Astrocyte (in vitro differentiated cells and primary cell): ENCODE results near the gene HNRNPM. TPM values are rescaled to one million over a fixed set of nuclear protein-coding genes. Genes with fewer than 3 reads are reported as not detected.

ENCODE experiments used
- DNase-seq: peaks from one replicate; pipeline ENCODE4 v3.0.0-alpha.2; 2010; ENCODE audit warnings: low read depth
- FAIRE-seq: peaks from 2 replicates; lab custom pipeline; 2011; peaks lifted over from hg19 to GRCh38; lab: Jason Lieb, UNC
- H2AFZ ChIP-seq: 2 replicates; pipeline ENCODE4 v1.6.0; 2012; ENCODE audit warnings: low read depth, low read length, inconsistent platforms
- H3K27ac ChIP-seq: 2 replicates; pipeline ENCODE4 v1.5.1; 2011; ENCODE audit warnings: low read depth, low read length, inconsistent platforms
- H3K27me3 ChIP-seq: 2 replicates; pipeline ENCODE4 v1.6.0; 2011; ENCODE audit warnings: low read length, inconsistent platforms; ENCODE audit not compliant: insufficient read depth
- H3K36me3 ChIP-seq: 2 replicates; pipeline ENCODE4 v1.5.1; 2011; ENCODE audit warnings: low read length, inconsistent platforms; ENCODE audit not compliant: insufficient read depth
- H3K4me1 ChIP-seq: 2 replicates; pipeline ENCODE4 v1.5.1; 2011; ENCODE audit warnings: low read length, inconsistent platforms; ENCODE audit not compliant: insufficient read depth
- H3K4me2 ChIP-seq: 2 replicates; pipeline ENCODE4 v1.6.0; 2012; ENCODE audit warnings: low read length, inconsistent platforms
- H3K4me3 ChIP-seq: 2 replicates; pipeline ENCODE4 v1.5.1; 2011; ENCODE audit warnings: low read depth, mild to moderate bottlenecking, low read length, inconsistent platforms; ENCODE audit not compliant: insufficient read depth
- H3K79me2 ChIP-seq: 2 replicates; pipeline ENCODE4 v1.6.0; 2012; ENCODE audit warnings: mild to moderate bottlenecking, low read length, inconsistent platforms; ENCODE audit not compliant: insufficient read depth
- H3K9ac ChIP-seq: 2 replicates; pipeline ENCODE4 v1.6.0; 2012; ENCODE audit warnings: mild to moderate bottlenecking, low read length, inconsistent platforms
- H3K9me3 ChIP-seq: 2 replicates; pipeline ENCODE4 v1.5.1; 2012; ENCODE audit warnings: low read depth, mild to moderate bottlenecking, low read length, inconsistent platforms; ENCODE audit not compliant: insufficient read depth
- H4K20me1 ChIP-seq: 2 replicates; pipeline ENCODE4 v1.6.0; 2012; ENCODE audit warnings: low read length, inconsistent platforms; ENCODE audit not compliant: insufficient read depth
- H3K27ac Mint-ChIP-seq: one replicate; pipeline ENCODE4 v1.8.0; 2021; ENCODE audit warnings: mild to moderate bottlenecking, mixed read lengths; ENCODE audit not compliant: unreplicated experiment
- H3K27me3 Mint-ChIP-seq: one replicate; pipeline ENCODE4 v1.8.0; 2021; ENCODE audit warnings: low read depth, mixed read lengths; ENCODE audit not compliant: unreplicated experiment
- H3K36me3 Mint-ChIP-seq: one replicate; pipeline ENCODE4 v1.8.0; 2021; ENCODE audit warnings: low read depth, mixed read lengths; ENCODE audit not compliant: unreplicated experiment
- H3K4me1 Mint-ChIP-seq: one replicate; pipeline ENCODE4 v1.8.0; 2021; ENCODE audit warnings: low read depth, mixed read lengths; ENCODE audit not compliant: unreplicated experiment
- H3K4me3 Mint-ChIP-seq: one replicate; pipeline ENCODE4 v1.8.0; 2021; ENCODE audit warnings: mild to moderate bottlenecking, moderate library complexity, mixed read lengths; ENCODE audit not compliant: unreplicated experiment
- H3K9me3 Mint-ChIP-seq: one replicate; pipeline ENCODE4 v1.8.0; 2021; ENCODE audit warnings: mild to moderate bottlenecking, mixed read lengths; ENCODE audit not compliant: unreplicated experiment
- EZH2 ChIP-seq: IDR thresholded peaks from 2 replicates; pipeline ENCODE4 v1.6.1; 2012; ENCODE audit warnings: mild to moderate bottlenecking, low read length, inconsistent platforms; ENCODE audit not compliant: insufficient read depth
- total RNA-seq: library from RNA; stranded (reverse); gene quantifications from 2 replicates; pipeline ENCODE4 v1.2.1, GENCODE V29; 2021
- TF ChIP-seq, protein P1 (sequence below): IDR thresholded peaks from 2 replicates; pipeline ENCODE4 v1.5.1; 2011; ENCODE audit warnings: low read depth, mild to moderate bottlenecking, inconsistent platforms, low read length, moderate library complexity; ENCODE audit not compliant: insufficient read depth

The HNRNPM gene
- total RNA-seq, 1 donor from 2014 or later, result 172 TPM

DNA sequence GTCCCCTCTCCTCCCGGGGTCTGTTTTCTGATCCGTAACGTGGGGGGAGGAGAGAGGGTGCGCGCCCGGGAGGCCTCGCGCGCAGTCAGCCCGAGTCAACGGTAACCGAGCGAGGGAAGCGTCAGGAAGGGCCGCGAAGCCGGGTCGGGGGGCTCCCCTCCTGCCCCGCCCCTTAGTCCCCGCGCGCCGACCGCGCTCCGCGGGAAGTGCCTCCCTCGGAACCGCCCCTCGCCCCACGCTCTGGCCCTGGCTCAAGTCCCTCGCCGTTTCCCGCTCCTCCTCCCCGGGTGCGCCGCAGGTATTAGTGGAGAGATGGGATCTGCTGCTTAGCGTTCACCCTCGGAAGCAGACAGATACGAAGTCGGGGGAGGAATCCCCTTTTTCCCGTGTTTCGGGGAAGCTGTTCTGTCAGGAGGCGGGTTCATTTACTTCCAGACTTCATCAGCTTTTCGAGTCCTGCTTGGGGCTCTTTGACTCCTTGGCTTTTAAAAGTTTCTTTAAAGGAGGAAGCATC lies 770 bp downstream of the HNRNPM start:
- H2AFZ ChIP-seq, result no peak overlapping the region
- FAIRE-seq, result no peak
- peaks cover 56% of the 10 kb centered on the region for H3K79me2 ChIP-seq
- H3K4me1 ChIP-seq, result peaks cover 6% of the 10 kb centered on the region
- H3K9ac ChIP-seq, result peak overlapping the region; percentile 99
- Mint-ChIP-seq H3K9me3 (no peaks in the 10 kb centered on the region), H3K36me3 (peaks cover 3% of the 10 kb centered on the region), H3K27ac (peak overlapping the region; percentile 95), H3K27me3 (no peaks in the 10 kb centered on the region), H3K4me1 (peaks cover 28% of the 10 kb centered on the region), H3K4me3 (peak overlapping the region; percentile 88)
- no peak for DNase-seq
- H4K20me1 ChIP-seq, result peaks cover 47% of the 10 kb centered on the region
- H3K4me3 ChIP-seq, result peak overlapping the region; percentile 72
- H3K4me2 ChIP-seq, result peak overlapping the region; percentile 98
- no peaks in the 10 kb centered on the region for H3K27me3 ChIP-seq
- no peaks in the 10 kb centered on the region for H3K9me3 ChIP-seq
- peaks cover 6% of the 10 kb centered on the region for H3K36me3 ChIP-seq
- H3K27ac ChIP-seq, result peak overlapping the region; percentile 95
- TF ChIP-seq, protein P1, sequence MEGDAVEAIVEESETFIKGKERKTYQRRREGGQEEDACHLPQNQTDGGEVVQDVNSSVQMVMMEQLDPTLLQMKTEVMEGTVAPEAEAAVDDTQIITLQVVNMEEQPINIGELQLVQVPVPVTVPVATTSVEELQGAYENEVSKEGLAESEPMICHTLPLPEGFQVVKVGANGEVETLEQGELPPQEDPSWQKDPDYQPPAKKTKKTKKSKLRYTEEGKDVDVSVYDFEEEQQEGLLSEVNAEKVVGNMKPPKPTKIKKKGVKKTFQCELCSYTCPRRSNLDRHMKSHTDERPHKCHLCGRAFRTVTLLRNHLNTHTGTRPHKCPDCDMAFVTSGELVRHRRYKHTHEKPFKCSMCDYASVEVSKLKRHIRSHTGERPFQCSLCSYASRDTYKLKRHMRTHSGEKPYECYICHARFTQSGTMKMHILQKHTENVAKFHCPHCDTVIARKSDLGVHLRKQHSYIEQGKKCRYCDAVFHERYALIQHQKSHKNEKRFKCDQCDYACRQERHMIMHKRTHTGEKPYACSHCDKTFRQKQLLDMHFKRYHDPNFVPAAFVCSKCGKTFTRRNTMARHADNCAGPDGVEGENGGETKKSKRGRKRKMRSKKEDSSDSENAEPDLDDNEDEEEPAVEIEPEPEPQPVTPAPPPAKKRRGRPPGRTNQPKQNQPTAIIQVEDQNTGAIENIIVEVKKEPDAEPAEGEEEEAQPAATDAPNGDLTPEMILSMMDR, result no peak
- TF ChIP-seq EZH2, result no peak

DNA sequence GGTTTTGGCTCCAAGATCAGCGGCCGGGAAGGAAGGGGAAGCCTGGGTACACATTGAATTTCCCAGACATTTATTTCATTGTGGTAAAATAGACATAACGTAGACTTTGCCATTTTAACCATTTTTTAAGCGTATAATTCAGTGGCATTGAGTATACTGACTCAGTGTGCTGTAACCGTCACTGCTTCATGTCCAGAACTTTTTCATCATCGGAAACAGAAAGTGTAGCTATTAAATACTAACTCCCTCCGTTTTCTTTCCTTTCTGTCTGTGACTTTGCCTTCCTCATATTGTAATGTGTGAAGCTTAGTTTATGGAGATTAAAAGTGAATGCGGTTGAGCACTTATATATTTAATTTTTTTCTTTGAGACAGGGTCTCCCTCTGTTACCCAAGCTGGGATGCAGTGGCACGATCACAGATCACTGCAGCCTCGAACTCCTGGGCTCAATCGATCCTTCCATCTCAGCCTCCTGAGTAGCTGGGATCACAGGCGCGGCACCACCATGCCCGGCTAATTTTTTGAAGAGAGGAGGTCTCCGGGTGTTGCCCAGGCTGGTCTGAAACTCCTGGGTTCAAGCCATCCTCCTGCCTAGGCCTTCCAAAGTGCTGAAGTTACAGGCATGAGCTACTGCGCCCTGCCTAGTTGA lies 1.4 kb downstream of the HNRNPM start:
- Mint-ChIP-seq H3K27ac (peak overlapping the region; percentile 95), H3K4me1 (peaks cover 29% of the 10 kb centered on the region), H3K27me3 (no peaks in the 10 kb centered on the region), H3K4me3 (peak overlapping the region; percentile 88), H3K36me3 (peaks cover 3% of the 10 kb centered on the region), H3K9me3 (no peaks in the 10 kb centered on the region)
- H3K4me2 ChIP-seq, result peak overlapping the region; percentile 98
- peaks cover 7% of the 10 kb centered on the region for H3K4me1 ChIP-seq
- FAIRE-seq, result no peak
- peak overlapping the region; percentile 99 for H3K9ac ChIP-seq
- H3K36me3 ChIP-seq, result peaks cover 6% of the 10 kb centered on the region
- no peak overlapping the region for H2AFZ ChIP-seq
- peak overlapping the region; percentile 72 for H3K4me3 ChIP-seq
- peak overlapping the region; percentile 95 for H3K27ac ChIP-seq
- DNase-seq, result no peak
- no peaks in the 10 kb centered on the region for H3K9me3 ChIP-seq
- peaks cover 62% of the 10 kb centered on the region for H3K79me2 ChIP-seq
- TF ChIP-seq EZH2, result no peak
- TF ChIP-seq, protein P1, result no peak
- peaks cover 52% of the 10 kb centered on the region for H4K20me1 ChIP-seq
- H3K27me3 ChIP-seq, result no peaks in the 10 kb centered on the region

DNA sequence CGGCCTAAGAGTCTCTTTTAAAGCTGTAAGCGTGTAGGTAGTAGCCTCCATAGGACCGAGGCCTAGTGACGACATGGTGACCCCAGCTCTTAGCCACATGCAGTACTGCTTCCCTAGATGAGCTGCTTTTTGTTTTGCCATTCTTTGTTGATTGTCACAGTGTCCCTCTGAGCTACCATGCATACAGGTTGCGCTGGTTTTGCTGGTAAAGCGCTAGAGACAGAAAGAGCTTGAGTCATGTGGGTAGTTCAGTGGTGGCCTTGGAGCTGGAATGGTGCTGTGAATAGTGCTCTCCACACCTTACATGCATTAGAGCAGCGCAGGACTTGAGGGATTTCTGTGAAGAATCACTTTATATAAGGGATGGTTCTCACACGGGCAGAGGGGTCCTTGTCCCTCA lies 5.1 kb downstream of the HNRNPM start:
- no peak overlapping the region for H3K4me2 ChIP-seq
- no peaks in the 10 kb centered on the region for H3K27me3 Mint-ChIP-seq

More for the DNA sequence above, 5.1 kb downstream of the HNRNPM start:
- no peak overlapping the region for H2AFZ ChIP-seq
- H3K9me3 ChIP-seq, result no peaks in the 10 kb centered on the region
- H3K27me3 ChIP-seq, result no peaks in the 10 kb centered on the region
- no peak for FAIRE-seq
- H3K79me2 ChIP-seq, result peaks cover 98% of the 10 kb centered on the region
- peaks cover 19% of the 10 kb centered on the region for H3K4me1 ChIP-seq
- H3K4me3 ChIP-seq, result no peak overlapping the region
- Mint-ChIP-seq H3K36me3 (no peaks in the 10 kb centered on the region), H3K4me1 (peaks cover 52% of the 10 kb centered on the region), H3K27ac (no peak overlapping the region), H3K9me3 (no peaks in the 10 kb centered on the region), H3K4me3 (no peak overlapping the region)
- H3K9ac ChIP-seq, result no peak overlapping the region
- peaks cover 6% of the 10 kb centered on the region for H3K36me3 ChIP-seq
- DNase-seq, result no peak
- TF ChIP-seq, protein P1, result no peak
- TF ChIP-seq EZH2, result no peak
- H3K27ac ChIP-seq, result no peak overlapping the region
- peaks cover 89% of the 10 kb centered on the region for H4K20me1 ChIP-seq
